ENCODE measurements around the gene FBXO8.

Gene FBXO8

DNA sequence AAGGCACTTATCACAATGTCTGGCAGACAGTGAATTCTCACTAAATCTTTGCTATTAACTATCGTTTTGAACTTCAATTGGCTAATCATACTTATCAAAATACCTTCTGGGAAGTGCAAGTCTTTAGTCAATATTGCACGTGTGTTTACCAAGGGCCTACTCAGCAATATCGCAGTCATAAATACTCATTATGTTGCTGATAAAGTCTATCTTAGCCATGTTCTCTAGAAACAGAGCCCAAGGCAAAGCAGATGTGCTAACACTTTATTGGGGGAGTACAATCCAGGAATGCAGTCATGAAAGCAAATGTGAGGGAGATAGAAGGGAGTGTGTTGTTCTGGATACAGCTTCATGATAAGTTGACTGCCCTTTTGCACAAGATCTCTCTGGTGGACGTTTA is 90.5 kb downstream of the FBXO8 start:
- no peaks in the 10 kb centered on the region for H3K27me3 ChIP-seq (ENCODE audit: control insufficient read depth in 1 of 2, insufficient read depth in 2 of 2, low read length in 2 of 2)
- H3K4me1 ChIP-seq (ENCODE audit: control insufficient read depth, insufficient read depth, low read length) = no peaks in the 10 kb centered on the region
- H3K9ac ChIP-seq (ENCODE audit: low read length in 2 of 2) = no peak overlapping the region
- H3K9me3 ChIP-seq (ENCODE audit: control insufficient read depth in 2 of 2, low read length in 2 of 2) = no peaks in the 10 kb centered on the region
- H3K27ac ChIP-seq (ENCODE audit: low read length) = no peak overlapping the region
- no peaks in the 10 kb centered on the region for H3K36me3 ChIP-seq (ENCODE audit: control insufficient read depth in 2 of 2, insufficient read depth in 2 of 2, low read length in 2 of 2)
- no peak overlapping the region for H3K4me3 ChIP-seq (ENCODE audit: low read length in 2 of 2)

DNA sequence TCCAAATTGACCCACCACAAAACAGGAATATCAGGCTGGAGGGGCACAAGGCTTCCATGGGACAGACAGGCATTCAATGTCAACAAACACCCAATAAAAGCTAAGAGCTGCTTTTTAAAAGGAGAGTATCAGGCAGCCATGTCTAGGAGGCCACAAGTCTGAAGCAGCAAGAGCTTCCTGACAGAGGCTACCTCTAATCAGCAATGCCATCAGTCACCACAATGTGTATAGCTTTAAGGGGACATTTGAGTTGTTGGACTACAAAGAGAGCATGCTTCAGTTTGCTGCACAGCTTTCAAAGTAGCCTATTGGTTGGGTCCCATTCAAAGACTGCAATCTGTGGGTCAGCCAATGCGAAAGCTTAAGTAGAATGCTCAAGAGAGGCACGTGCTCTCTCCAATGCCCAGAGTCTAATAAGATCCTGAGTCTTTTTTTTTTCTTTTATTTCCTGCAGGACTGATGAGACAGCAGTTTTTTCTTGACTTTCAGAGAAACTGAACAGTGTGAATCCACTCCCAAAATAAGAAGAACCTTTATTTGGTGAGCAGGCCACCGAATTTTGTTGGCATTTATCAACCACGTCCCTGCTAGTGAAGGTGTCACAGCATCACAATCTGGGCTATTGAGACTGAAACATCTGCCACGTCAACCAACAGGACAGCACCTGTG is 92.5 kb downstream of the FBXO8 start:
- Histone ChIP-seq H3K36me3 (ENCODE audit: control insufficient read depth in 2 of 2, insufficient read depth in 2 of 2, low read length in 2 of 2) (no peaks in the 10 kb centered on the region), H3K9me3 (ENCODE audit: control insufficient read depth in 2 of 2, low read length in 2 of 2) (no peaks in the 10 kb centered on the region), H3K4me1 (ENCODE audit: control insufficient read depth, insufficient read depth, low read length) (no peaks in the 10 kb centered on the region), H3K27me3 (ENCODE audit: control insufficient read depth in 1 of 2, insufficient read depth in 2 of 2, low read length in 2 of 2) (no peaks in the 10 kb centered on the region), H3K9ac (ENCODE audit: low read length in 2 of 2) (no peak overlapping the region), H3K4me3 (ENCODE audit: low read length in 2 of 2) (no peak overlapping the region), H3K27ac (ENCODE audit: low read length) (no peak overlapping the region)

DNA sequence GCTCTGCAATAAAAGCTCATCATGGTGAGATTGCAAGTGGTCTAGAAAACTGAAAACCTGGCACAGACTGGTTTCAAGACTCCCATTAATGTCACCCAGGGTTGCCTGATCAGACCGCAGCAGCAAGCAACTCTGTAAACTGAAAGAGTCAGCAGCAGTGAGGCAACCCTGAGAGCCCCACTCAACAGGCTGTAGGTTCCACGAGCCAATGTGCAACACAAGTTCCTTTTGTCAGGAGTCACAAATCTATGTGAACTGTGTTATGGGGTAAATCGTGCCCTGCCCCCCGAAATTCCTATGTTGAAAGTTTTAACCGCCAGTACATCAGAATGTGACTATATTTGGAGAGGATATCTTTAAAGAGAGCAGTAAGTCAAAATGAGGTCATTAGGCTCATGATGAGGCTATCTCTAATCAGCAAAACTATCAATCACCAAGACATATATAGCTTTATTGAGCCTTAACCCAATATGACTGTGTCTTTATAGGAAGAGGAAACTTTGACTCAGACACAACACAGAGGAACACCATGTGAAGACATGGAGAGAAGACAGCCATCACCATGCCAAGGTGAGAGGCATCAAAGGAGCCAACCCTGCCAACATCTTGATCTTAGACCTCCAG is 94.0 kb downstream of the FBXO8 start:
- Histone ChIP-seq H3K9me3 (ENCODE audit: control insufficient read depth in 2 of 2, low read length in 2 of 2) (no peaks in the 10 kb centered on the region), H3K4me1 (ENCODE audit: control insufficient read depth, insufficient read depth, low read length) (no peaks in the 10 kb centered on the region), H3K4me3 (ENCODE audit: low read length in 2 of 2) (no peak overlapping the region), H3K27ac (ENCODE audit: low read length) (no peak overlapping the region), H3K27me3 (ENCODE audit: control insufficient read depth in 1 of 2, insufficient read depth in 2 of 2, low read length in 2 of 2) (no peaks in the 10 kb centered on the region), H3K9ac (ENCODE audit: low read length in 2 of 2) (no peak overlapping the region), H3K36me3 (ENCODE audit: control insufficient read depth in 2 of 2, insufficient read depth in 2 of 2, low read length in 2 of 2) (no peaks in the 10 kb centered on the region)

Data from stomach smooth muscle (tissue), 2 donors.